Measurements from ENCODE around the gene SAT1.

The SAT1 gene

GRCh38 chrX:23759821-23760220 is 23.2 kb upstream of the SAT1 start:
- Histone ChIP-seq H4K20me1 (ENCODE audit: insufficient read depth, low read length, poor library complexity, severe bottlenecking) (no peaks in the 10 kb centered on the region), H3K9me3 (ENCODE audit: insufficient read depth, low read depth, low read length) (no peaks in the 10 kb centered on the region), H3F3A (ENCODE audit: low read depth) (no peaks in the 10 kb centered on the region), H3K4me2 (ENCODE audit: low read depth, low read length, poor library complexity, severe bottlenecking) (no peak overlapping the region), H3K4me3 (ENCODE audit: low read length, poor library complexity, severe bottlenecking) (no peak overlapping the region), H3K27me3 (ENCODE audit: insufficient read depth, low read length, poor library complexity, severe bottlenecking) (no peaks in the 10 kb centered on the region), H3K4me1 (ENCODE audit: insufficient read depth, low read length, poor library complexity, severe bottlenecking) (no peaks in the 10 kb centered on the region), H3K36me3 (ENCODE audit: insufficient read depth, low read length) (no peaks in the 10 kb centered on the region), H3K9me2 (replicated peaks; ENCODE audit: low read depth, low read length) (no peaks in the 10 kb centered on the region), H2AFZ (ENCODE audit: low read length) (no peak overlapping the region), H3K79me2 (ENCODE audit: insufficient read depth, low read length) (no peaks in the 10 kb centered on the region), H3K9ac (ENCODE audit: low read depth, low read length, poor library complexity, severe bottlenecking) (no peak overlapping the region)
- TF ChIP-seq, protein P1, sequence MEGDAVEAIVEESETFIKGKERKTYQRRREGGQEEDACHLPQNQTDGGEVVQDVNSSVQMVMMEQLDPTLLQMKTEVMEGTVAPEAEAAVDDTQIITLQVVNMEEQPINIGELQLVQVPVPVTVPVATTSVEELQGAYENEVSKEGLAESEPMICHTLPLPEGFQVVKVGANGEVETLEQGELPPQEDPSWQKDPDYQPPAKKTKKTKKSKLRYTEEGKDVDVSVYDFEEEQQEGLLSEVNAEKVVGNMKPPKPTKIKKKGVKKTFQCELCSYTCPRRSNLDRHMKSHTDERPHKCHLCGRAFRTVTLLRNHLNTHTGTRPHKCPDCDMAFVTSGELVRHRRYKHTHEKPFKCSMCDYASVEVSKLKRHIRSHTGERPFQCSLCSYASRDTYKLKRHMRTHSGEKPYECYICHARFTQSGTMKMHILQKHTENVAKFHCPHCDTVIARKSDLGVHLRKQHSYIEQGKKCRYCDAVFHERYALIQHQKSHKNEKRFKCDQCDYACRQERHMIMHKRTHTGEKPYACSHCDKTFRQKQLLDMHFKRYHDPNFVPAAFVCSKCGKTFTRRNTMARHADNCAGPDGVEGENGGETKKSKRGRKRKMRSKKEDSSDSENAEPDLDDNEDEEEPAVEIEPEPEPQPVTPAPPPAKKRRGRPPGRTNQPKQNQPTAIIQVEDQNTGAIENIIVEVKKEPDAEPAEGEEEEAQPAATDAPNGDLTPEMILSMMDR (conservative IDR thresholded peaks at IDR 0.05; ENCODE audit: low read length) = no peak
- no peak for TF ChIP-seq EZH2phosphoT487 (IDR thresholded peaks at IDR 0.05; ENCODE audit: borderline replicate concordance)

- no peaks in the 10 kb centered on the region for H3F3A ChIP-seq (ENCODE audit: low read depth)
- H3K4me1 ChIP-seq (ENCODE audit: insufficient read depth, low read length, poor library complexity, severe bottlenecking) = no peaks in the 10 kb centered on the region
- no peaks in the 10 kb centered on the region for H3K9me2 ChIP-seq (replicated peaks; ENCODE audit: low read depth, low read length)
- H3K79me2 ChIP-seq (ENCODE audit: insufficient read depth, low read length) = no peaks in the 10 kb centered on the region
- no peak overlapping the region for H2AFZ ChIP-seq (ENCODE audit: low read length)
- no peaks in the 10 kb centered on the region for H3K9me3 ChIP-seq (ENCODE audit: insufficient read depth, low read depth, low read length)
- H3K27me3 ChIP-seq (ENCODE audit: insufficient read depth, low read length, poor library complexity, severe bottlenecking) = no peaks in the 10 kb centered on the region
- no peaks in the 10 kb centered on the region for H4K20me1 ChIP-seq (ENCODE audit: insufficient read depth, low read length, poor library complexity, severe bottlenecking)
- TF ChIP-seq, protein P1 (conservative IDR thresholded peaks at IDR 0.05; ENCODE audit: low read length) = no peak
- no peak for TF ChIP-seq EZH2phosphoT487 (IDR thresholded peaks at IDR 0.05; ENCODE audit: borderline replicate concordance)
- no peak overlapping the region for H3K4me2 ChIP-seq (ENCODE audit: low read depth, low read length, poor library complexity, severe bottlenecking)
- no peak overlapping the region for H3K9ac ChIP-seq (ENCODE audit: low read depth, low read length, poor library complexity, severe bottlenecking)
- H3K4me3 ChIP-seq (ENCODE audit: low read length, poor library complexity, severe bottlenecking) = no peak overlapping the region
- H3K36me3 ChIP-seq (ENCODE audit: insufficient read depth, low read length) = no peaks in the 10 kb centered on the region
Observed at GRCh38 chrX:23764188-23764984, 18.6 kb upstream of the SAT1 start.

DNA sequence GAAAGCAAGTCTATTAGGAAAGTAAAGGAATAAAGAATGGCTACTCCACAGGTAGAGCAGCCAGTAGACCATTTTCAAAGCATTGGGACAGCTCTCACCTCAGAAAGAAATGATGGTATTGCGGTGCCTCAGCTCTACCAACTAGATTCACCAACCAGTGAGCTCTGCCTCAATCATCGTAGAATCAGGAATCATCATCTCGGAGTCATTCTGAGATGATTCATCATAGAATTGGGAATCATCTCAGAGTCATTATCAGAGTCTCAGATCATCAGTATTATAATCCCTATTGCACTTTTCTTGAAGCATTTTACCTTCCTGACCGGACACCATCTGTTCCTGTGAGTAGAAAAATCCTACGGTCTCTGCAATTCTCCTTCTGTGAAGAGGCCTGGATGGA is 17.5 kb upstream of the SAT1 start:
- H3K9me3 ChIP-seq (ENCODE audit: insufficient read depth, low read depth, low read length) = no peaks in the 10 kb centered on the region
- H3F3A ChIP-seq (ENCODE audit: low read depth) = no peaks in the 10 kb centered on the region
- H3K36me3 ChIP-seq (ENCODE audit: insufficient read depth, low read length) = no peaks in the 10 kb centered on the region
- no peaks in the 10 kb centered on the region for H4K20me1 ChIP-seq (ENCODE audit: insufficient read depth, low read length, poor library complexity, severe bottlenecking)
- TF ChIP-seq, protein P1 (conservative IDR thresholded peaks at IDR 0.05; ENCODE audit: low read length) = no peak
- no peak for TF ChIP-seq EZH2phosphoT487 (IDR thresholded peaks at IDR 0.05; ENCODE audit: borderline replicate concordance)
- H3K4me3 ChIP-seq (ENCODE audit: low read length, poor library complexity, severe bottlenecking) = no peak overlapping the region
- H3K9ac ChIP-seq (ENCODE audit: low read depth, low read length, poor library complexity, severe bottlenecking) = no peak overlapping the region
- no peaks in the 10 kb centered on the region for H3K79me2 ChIP-seq (ENCODE audit: insufficient read depth, low read length)
- no peaks in the 10 kb centered on the region for H3K4me1 ChIP-seq (ENCODE audit: insufficient read depth, low read length, poor library complexity, severe bottlenecking)
- no peak overlapping the region for H2AFZ ChIP-seq (ENCODE audit: low read length)
- H3K9me2 ChIP-seq (replicated peaks; ENCODE audit: low read depth, low read length) = no peaks in the 10 kb centered on the region
- no peak overlapping the region for H3K4me2 ChIP-seq (ENCODE audit: low read depth, low read length, poor library complexity, severe bottlenecking)
- H3K27me3 ChIP-seq (ENCODE audit: insufficient read depth, low read length, poor library complexity, severe bottlenecking) = no peaks in the 10 kb centered on the region
